H9 (cell line): Measurements from ENCODE around the gene UGT2B28. TPM values are rescaled to one million over a fixed set of nuclear protein-coding genes. Genes with fewer than 3 reads are reported as not detected.
"Not testable (repeated sequence)": the region's sequence is repeated elsewhere in the genome, so short reads cannot be mapped to it uniquely, and the experiment has no call there.

ENCODE experiments used
- DNase-seq: peaks from one replicate; pipeline ENCODE4 v3.0.0-alpha.2; 2017
- H2AFZ ChIP-seq: one replicate; pipeline ENCODE4 v1.6.1; 2013; ENCODE audit warnings: mild to moderate bottlenecking, low read length, control low read depth, moderate library complexity
- H2AK5ac ChIP-seq: 2 replicates; pipeline ENCODE4 v1.6.1; 2013; ENCODE audit warnings: low read length, control low read depth, mixed read lengths; ENCODE audit not compliant: insufficient read length
- H2BK120ac ChIP-seq: one replicate; pipeline ENCODE4 v1.6.1; 2013; ENCODE audit warnings: low read depth, mild to moderate bottlenecking, low read length, control low read depth, inconsistent platforms; ENCODE audit not compliant: poor library complexity, severe bottlenecking
- H2BK12ac ChIP-seq: 2 replicates; pipeline ENCODE4 v1.6.1; 2013; ENCODE audit warnings: low read length, control low read depth, mixed read lengths, low read depth; ENCODE audit not compliant: insufficient read length
- H2BK15ac ChIP-seq: 2 replicates; pipeline ENCODE4 v1.6.1; 2013; ENCODE audit warnings: low read depth, low read length, control low read depth
- H2BK20ac ChIP-seq: one replicate; pipeline ENCODE4 v1.6.1; 2013; ENCODE audit warnings: low read depth, mild to moderate bottlenecking, low read length, control low read depth, inconsistent platforms; ENCODE audit not compliant: poor library complexity, severe bottlenecking
- H2BK5ac ChIP-seq: 2 replicates; pipeline ENCODE4 v1.6.1; 2013; ENCODE audit warnings: low read length, control low read depth, mixed read lengths; ENCODE audit not compliant: insufficient read length
- H3K14ac ChIP-seq: 2 replicates; pipeline ENCODE4 v1.6.1; 2013; ENCODE audit warnings: low read length, control low read depth; ENCODE audit not compliant: insufficient read depth
- H3K18ac ChIP-seq: 2 replicates; pipeline ENCODE4 v1.6.1; 2013; ENCODE audit warnings: low read depth, mild to moderate bottlenecking, mixed read lengths, low read length, control low read depth; ENCODE audit not compliant: insufficient read length
- H3K23ac ChIP-seq: 2 replicates; pipeline ENCODE4 v1.6.1; 2013; ENCODE audit warnings: low read length, control low read depth, mixed read lengths, low read depth; ENCODE audit not compliant: insufficient read length
- H3K23me2 ChIP-seq: 2 replicates; pipeline ENCODE4 v1.6.1; 2013; ENCODE audit warnings: low read depth, mild to moderate bottlenecking, mixed read lengths, low read length, control low read depth; ENCODE audit not compliant: insufficient read length, poor library complexity, severe bottlenecking
- H3K27ac ChIP-seq: 2 replicates; pipeline ENCODE4 v1.5.1; 2013; ENCODE audit warnings: low read length, control low read depth, mixed read lengths, low read depth; ENCODE audit not compliant: insufficient read length
- H3K27me3 ChIP-seq: 2 replicates; pipeline ENCODE4 v1.6.1; 2013; ENCODE audit warnings: low read length, control low read depth, inconsistent platforms; ENCODE audit not compliant: insufficient read depth
- H3K4ac ChIP-seq: 2 replicates; pipeline ENCODE4 v1.6.1; 2013; ENCODE audit warnings: low read depth, mild to moderate bottlenecking, control low read depth, inconsistent platforms, low read length, moderate library complexity
- H3K4me1 ChIP-seq: 2 replicates; pipeline ENCODE4 v1.6.1; 2013; ENCODE audit warnings: low read length, control low read depth, inconsistent platforms; ENCODE audit not compliant: insufficient read depth
- H3K4me2 ChIP-seq: 2 replicates; pipeline ENCODE4 v1.6.1; 2013; ENCODE audit warnings: low read length, control low read depth, mixed read lengths; ENCODE audit not compliant: insufficient read length, insufficient read depth
- H3K56ac ChIP-seq: 2 replicates; pipeline ENCODE4 v1.6.1; 2013; ENCODE audit warnings: low read depth, mild to moderate bottlenecking, mixed read lengths, low read length, control low read depth; ENCODE audit not compliant: insufficient read length
- H3K79me1 ChIP-seq: 2 replicates; pipeline ENCODE4 v1.6.1; 2013; ENCODE audit warnings: low read depth, mild to moderate bottlenecking, moderate library complexity, low read length, control low read depth, inconsistent platforms; ENCODE audit not compliant: insufficient read depth, poor library complexity, severe bottlenecking
- H3K79me2 ChIP-seq: 2 replicates; pipeline ENCODE4 v1.6.1; 2013; ENCODE audit warnings: low read length, control low read depth, inconsistent platforms; ENCODE audit not compliant: insufficient read depth
- H3K9ac ChIP-seq: 2 replicates; pipeline ENCODE4 v1.6.1; 2013; ENCODE audit warnings: low read length, control low read depth, mixed read lengths; ENCODE audit not compliant: insufficient read length; ENCODE audit errors: extremely low read depth
- H3K9me3 ChIP-seq: one replicate; pipeline ENCODE4 v1.6.1; 2013; ENCODE audit warnings: low read depth, low read length, inconsistent platforms; ENCODE audit not compliant: control insufficient read depth
- H3T11ph ChIP-seq: one replicate; pipeline ENCODE4 v1.6.1; 2013; ENCODE audit warnings: mild to moderate bottlenecking, low read length, control low read depth, inconsistent platforms
- H4K20me1 ChIP-seq: one replicate; pipeline ENCODE4 v1.6.1; 2013; ENCODE audit not compliant: control insufficient read depth, insufficient read length, insufficient read depth
- H4K5ac ChIP-seq: 2 replicates; pipeline ENCODE4 v1.6.1; 2013; ENCODE audit warnings: low read depth, mild to moderate bottlenecking, mixed read lengths, low read length, control low read depth; ENCODE audit not compliant: insufficient read length
- H4K8ac ChIP-seq: replicated peaks from 2 replicates; pipeline ENCODE4 v1.6.1; 2013; ENCODE audit warnings: low read length, control low read depth, mixed read lengths, low read depth; ENCODE audit not compliant: insufficient read length
- H4K91ac ChIP-seq: 2 replicates; pipeline ENCODE4 v1.6.1; 2013; ENCODE audit warnings: low read depth, mild to moderate bottlenecking, moderate library complexity, mixed read lengths, low read length, control low read depth; ENCODE audit not compliant: insufficient read length
- H3K27ac Mint-ChIP-seq, 3 experiments: 2 replicates in 2 of 3; 3 replicates in 1 of 3; pipeline ENCODE4 v1.8.0; 2020 to 2021; ENCODE audit warnings: mixed read lengths in 3 of 3, mild to moderate bottlenecking in 1 of 3, moderate library complexity in 1 of 3
- H3K27me3 Mint-ChIP-seq: 2 replicates; pipeline ENCODE4 v1.8.0; 2021; ENCODE audit warnings: low read depth, mild to moderate bottlenecking, moderate library complexity, mixed read lengths
- H3K36me3 Mint-ChIP-seq, 3 experiments: 2 replicates in 2 of 3; 3 replicates in 1 of 3; pipeline ENCODE4 v1.8.0; 2020 to 2021; ENCODE audit warnings: low read depth in 3 of 3, mixed read lengths in 3 of 3; ENCODE audit not compliant: insufficient read depth in 1 of 3
- H3K4me1 Mint-ChIP-seq, 2 experiments: 2 replicates each; pipeline ENCODE4 v1.8.0; 2020; ENCODE audit warnings: mixed read lengths in 2 of 2
- H3K4me3 Mint-ChIP-seq, 2 experiments: 2 replicates in 1 of 2; 3 replicates in 1 of 2; pipeline ENCODE4 v1.8.0; 2020 to 2021; ENCODE audit warnings: mild to moderate bottlenecking in 2 of 2, mixed read lengths in 2 of 2, moderate library complexity in 1 of 2
- H3K9me3 Mint-ChIP-seq, 2 experiments: 2 replicates in 1 of 2; 3 replicates in 1 of 2; pipeline ENCODE4 v1.8.0; 2020; ENCODE audit warnings: mild to moderate bottlenecking in 2 of 2, mixed read lengths in 2 of 2, moderate library complexity in 1 of 2
- WGBS: extraction: QIAGEN DNeasy Blood & Tissue Kit; methylation state at CpG from one replicate; pipeline ENCODE4 v1.1.7; 2013; ENCODE audit warnings: missing lambda C conversion rate, low lambda C conversion rate, mixed read lengths; ENCODE audit not compliant: insufficient read length; ENCODE audit errors: extremely low coverage; 5-methylcytosine and 5-hydroxymethylcytosine counted together
- long read RNA-seq: library from polyadenylated mRNA; unstranded; transcript quantifications from one replicate; pipeline ENCODE4 v2.0.0, GENCODE V29; 2020
- total RNA-seq: library from RNA; stranded (reverse); gene quantifications from 2 replicates; pipeline ENCODE4 v1.2.1, GENCODE V29; 2021

The UGT2B28 gene
- not detected in 2 replicates for total RNA-seq
- long read RNA-seq, result 0 reads

- H3K4me2 ChIP-seq, H3K14ac ChIP-seq, H3K79me1 ChIP-seq, H2BK20ac ChIP-seq, H3K9me3 ChIP-seq, H2AFZ ChIP-seq, H4K20me1 ChIP-seq, H3K79me2 ChIP-seq, H3K4me1 ChIP-seq, H3K18ac ChIP-seq, H2BK5ac ChIP-seq, H4K8ac ChIP-seq, H3K27me3 ChIP-seq, H2AK5ac ChIP-seq, H3K27ac Mint-ChIP-seq, H3K9me3 Mint-ChIP-seq, H3K4ac ChIP-seq, H3T11ph ChIP-seq, H2BK12ac ChIP-seq, H2BK15ac ChIP-seq, H3K4me3 Mint-ChIP-seq, H3K27me3 Mint-ChIP-seq, H3K27ac ChIP-seq, H3K4me1 Mint-ChIP-seq, H2BK120ac ChIP-seq, H3K9ac ChIP-seq, DNase-seq, H3K56ac ChIP-seq, H4K5ac ChIP-seq, H3K23ac ChIP-seq, H4K91ac ChIP-seq, H3K23me2 ChIP-seq, H3K36me3 Mint-ChIP-seq: not testable (repeated sequence)
- WGBS, result no CpG with 5 or more reads among the region's 4 CpGs
These were observed at the start of gene UGT2B28 for GRCh38 chr4:69280081-69280480. Gene UGT2B28 (plus strand): TSS chr4:69280475. CDS start chr4:69280501, 26 bp downstream.
